NCI-H2081 (cell line): ENCODE measurements around the gene PLAAT2.
A peak's percentile ranks its signal among the peaks of the same experiment; 100 is the strongest.
"Not testable (repeated sequence)": the region's sequence is repeated elsewhere in the genome, so short reads cannot be mapped to it uniquely, and the experiment has no call there.

Experiments used
- DNase-seq, 2 experiments: peaks; one replicate each; lab custom pipeline; 2025; lab: John Stamatoyannopoulos, UW

PLAAT2 gene

GRCh38 chr11:63578882-63579281 lies 15.7 kb upstream of the PLAAT2 start:
- not testable (repeated sequence) for DNase-seq

- DNase-seq, result no peak
These were observed 11.8 kb upstream of the PLAAT2 start for GRCh38 chr11:63574856-63575602.

GRCh38 chr11:63573881-63574855 lies 11.0 kb upstream of the PLAAT2 start:
- no peak for DNase-seq

GRCh38 chr11:63572026-63572688 lies 9.0 kb upstream of the PLAAT2 start:
- DNase-seq, result no peak

GRCh38 chr11:63569570-63569969 lies 6.4 kb upstream of the PLAAT2 start:
- DNase-seq, result no peak

- DNase-seq, result peak in 1 of 2 experiments; percentile 18
These were observed 4.1 kb upstream of the PLAAT2 start for GRCh38 chr11:63567044-63567840.

GRCh38 chr11:63564784-63565350 lies 1.7 kb upstream of the PLAAT2 start:
- no peak for DNase-seq

GRCh38 chr11:63564056-63564774 lies 1.0 kb upstream of the PLAAT2 start:
- no peak for DNase-seq

GRCh38 chr11:63560506-63561180 lies 2.5 kb downstream of the PLAAT2 start:
- DNase-seq, result no peak

- DNase-seq, result no peak
These were observed 4.6 kb downstream of the PLAAT2 start for GRCh38 chr11:63558459-63559157.

GRCh38 chr11:63557570-63557969 lies 5.6 kb downstream of the PLAAT2 start:
- DNase-seq, result no peak

GRCh38 chr11:63556404-63557013 lies 6.7 kb downstream of the PLAAT2 start:
- DNase-seq, result no peak

- DNase-seq, result no peak
These were observed 8.3 kb downstream of the PLAAT2 start for GRCh38 chr11:63554877-63555223.

- DNase-seq, result no peak
These were observed 9.4 kb downstream of the PLAAT2 start for GRCh38 chr11:63553759-63554158.

- DNase-seq, result no peak
These were observed 10.3 kb downstream of the PLAAT2 start for GRCh38 chr11:63552921-63553320.

GRCh38 chr11:63551889-63552266 lies 11.3 kb downstream of the PLAAT2 start:
- no peak for DNase-seq

GRCh38 chr11:63551091-63551888 lies 11.9 kb downstream of the PLAAT2 start:
- DNase-seq, result no peak

GRCh38 chr11:63550156-63550700 lies 13.0 kb downstream of the PLAAT2 start:
- DNase-seq, result not testable (repeated sequence)
